IMR-90 (cell line): Measurements from ENCODE around the gene CD300C.

Experiments
- CTCF ChIP-seq: conservative IDR thresholded peaks from 2 replicates; pipeline ENCODE4 v1.5.1; 2012; ENCODE audit warnings: mild to moderate bottlenecking, low read depth, low read length, improper control_type of control experiment
- MAFK ChIP-seq: IDR thresholded peaks from 2 replicates; pipeline ENCODE4 v1.6.1; 2012; ENCODE audit warnings: low read depth, low read length, improper control_type of control experiment
- POLR2A ChIP-seq: IDR thresholded peaks from 2 replicates; pipeline ENCODE4 v1.6.1; 2012; ENCODE audit warnings: mild to moderate bottlenecking, low read depth, low read length
- RAD21 ChIP-seq: IDR thresholded peaks from 2 replicates; pipeline ENCODE4 v1.6.1; 2012; ENCODE audit warnings: low read length, improper control_type of control experiment
- SMC3 ChIP-seq: fragments of 150-350 bp; IDR thresholded peaks from 2 replicates; pipeline ENCODE4 v1.6.1; 2016; ENCODE audit warnings: low read depth, mild to moderate bottlenecking, antibody characterized with exemption, low read length, moderate library complexity
- USF2 ChIP-seq: fragments of 150-350 bp; IDR thresholded peaks from 2 replicates; pipeline ENCODE4 v1.6.1; 2017; ENCODE audit warnings: mild to moderate bottlenecking, antibody characterized with exemption, low read length, low read depth

GRCh38 chr17:74527756-74528155 lies 18.2 kb downstream of the CD300C start:
- TF ChIP-seq CTCF, result no peak
- no peak for TF ChIP-seq POLR2A
- no peak for TF ChIP-seq SMC3
- TF ChIP-seq USF2, result no peak
- TF ChIP-seq RAD21, result no peak
- TF ChIP-seq MAFK, result no peak
